SK-N-MC (cell line): Measurements from ENCODE around the gene PRKN.

Experiments
- DNase-seq: peaks from one replicate; pipeline ENCODE4 v3.0.0-alpha.2; 2011; ENCODE audit warnings: low read depth, low spot score
- H3K27ac ChIP-seq: fragments of 200-600 bp; sonication (generic); 2 replicates; pipeline ENCODE4 v1.5.1; 2016; ENCODE audit warnings: mixed run types
- H3K36me3 ChIP-seq: fragments of 200-600 bp; sonication (generic); 2 replicates; pipeline ENCODE4 v1.6.1; 2017; ENCODE audit warnings: antibody characterized with exemption, low read length, mixed read lengths; ENCODE audit not compliant: insufficient read depth
- H3K4me3 ChIP-seq: fragments of 200-600 bp; sonication (generic); 2 replicates; pipeline ENCODE4 v1.5.1; 2016
- H3K9ac ChIP-seq: fragments of 200-600 bp; sonication (generic); 2 replicates; pipeline ENCODE4 v1.8.0; 2017; ENCODE audit warnings: mixed run types, mixed read lengths; ENCODE audit not compliant: insufficient read length
- H3K9me3 ChIP-seq: fragments of 200-600 bp; sonication (generic); 2 replicates; pipeline ENCODE4 v1.6.1; 2017; ENCODE audit warnings: low read depth, mild to moderate bottlenecking, antibody characterized with exemption, low read length, moderate library complexity, mixed read lengths
- EZH2 ChIP-seq: fragments of 200-600 bp; sonication (generic); IDR thresholded peaks from one replicate; pipeline ENCODE4 v1.6.1; 2017; ENCODE audit warnings: antibody characterized with exemption
- FOXP2 ChIP-seq: optimal IDR thresholded peaks from 2 replicates; pipeline ENCODE3; 2011; ENCODE audit warnings: mild to moderate bottlenecking, moderate library complexity; ENCODE audit not compliant: insufficient read depth; ENCODE audit errors: extremely low read length, control extremely low read depth
- POLR2AphosphoS5 ChIP-seq: IDR thresholded peaks from 2 replicates; pipeline ENCODE4 v1.6.1; 2012; ENCODE audit warnings: mild to moderate bottlenecking, low read depth, low read length, borderline replicate concordance

The PRKN gene

DNA sequence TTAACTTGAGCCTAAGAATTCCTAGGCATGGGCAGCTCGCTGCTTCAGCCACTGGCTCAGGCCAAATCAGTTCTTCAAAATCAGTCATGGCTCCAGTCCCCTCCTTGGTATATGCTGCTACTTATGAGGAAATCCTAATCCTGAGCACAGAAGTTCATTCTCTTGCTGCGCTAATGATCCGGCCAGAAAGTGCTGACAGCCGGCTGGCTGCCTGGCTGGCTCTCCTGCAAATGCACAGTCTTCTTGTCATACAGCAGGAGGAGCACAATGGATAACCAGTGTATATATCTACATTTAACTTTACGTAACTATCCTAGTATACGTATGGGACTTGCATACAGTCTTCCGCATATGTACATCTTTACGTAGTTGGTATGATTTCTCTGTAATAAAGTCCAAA, 500.8 kb downstream of the PRKN start:
- Histone ChIP-seq H3K4me3 (no peak overlapping the region), H3K9ac (no peak overlapping the region), H3K27ac (no peak overlapping the region), H3K9me3 (no peaks in the 10 kb centered on the region), H3K36me3 (no peaks in the 10 kb centered on the region)
- no peak for DNase-seq
- TF ChIP-seq FOXP2 = no peak
- TF ChIP-seq EZH2 = no peak
- TF ChIP-seq POLR2AphosphoS5 = no peak

DNA sequence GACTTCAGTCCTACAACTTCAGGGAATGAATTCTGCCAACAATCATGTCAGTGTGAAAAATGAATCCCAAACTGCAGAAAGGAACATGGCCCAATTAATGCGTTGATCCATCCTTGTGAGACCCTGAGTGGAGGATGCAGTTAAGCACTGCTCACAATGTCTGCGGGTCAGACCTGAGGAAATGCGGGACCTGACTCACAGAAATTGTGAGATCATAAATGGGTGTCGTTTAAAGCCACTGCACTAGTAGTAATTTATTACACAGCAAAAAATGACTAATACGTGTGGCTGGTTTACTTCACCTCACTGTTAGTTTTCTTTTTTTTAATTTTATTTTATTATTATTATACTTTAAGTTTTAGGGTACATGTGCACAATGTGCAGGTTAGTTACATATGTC, 505.0 kb downstream of the PRKN start:
- no peak for TF ChIP-seq FOXP2
- TF ChIP-seq POLR2AphosphoS5 = no peak
- no peak for TF ChIP-seq EZH2
- H3K4me3 ChIP-seq = no peak overlapping the region
- H3K9ac ChIP-seq = no peak overlapping the region
- H3K9me3 ChIP-seq = no peaks in the 10 kb centered on the region
- H3K36me3 ChIP-seq = no peaks in the 10 kb centered on the region
- no peak for DNase-seq
- no peak overlapping the region for H3K27ac ChIP-seq

DNA sequence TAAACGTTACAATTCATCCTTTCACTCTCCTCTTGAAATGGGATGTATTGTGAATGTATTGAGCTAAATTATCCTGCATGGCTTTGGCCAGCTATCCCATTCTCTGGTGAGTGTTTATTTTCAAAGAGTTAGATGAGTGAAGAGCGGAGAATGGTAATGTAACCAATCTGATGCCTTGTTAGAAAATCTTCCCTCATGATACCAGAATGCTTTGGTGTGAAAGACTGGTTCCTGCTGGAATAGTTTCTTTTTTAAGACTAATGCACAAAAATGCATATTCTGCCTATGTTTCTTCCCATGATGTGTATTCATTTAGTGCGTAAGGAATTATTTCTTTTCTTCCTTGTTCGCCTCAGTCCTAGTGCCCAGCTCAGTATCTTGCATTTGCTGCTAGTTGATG, 506.7 kb downstream of the PRKN start:
- no peak overlapping the region for H3K4me3 ChIP-seq
- no peak overlapping the region for H3K9ac ChIP-seq
- no peak overlapping the region for H3K27ac ChIP-seq
- TF ChIP-seq POLR2AphosphoS5 = no peak
- TF ChIP-seq EZH2 = no peak
- TF ChIP-seq FOXP2 = no peak
- no peak for DNase-seq
- H3K36me3 ChIP-seq = no peaks in the 10 kb centered on the region
- H3K9me3 ChIP-seq = no peaks in the 10 kb centered on the region

DNA sequence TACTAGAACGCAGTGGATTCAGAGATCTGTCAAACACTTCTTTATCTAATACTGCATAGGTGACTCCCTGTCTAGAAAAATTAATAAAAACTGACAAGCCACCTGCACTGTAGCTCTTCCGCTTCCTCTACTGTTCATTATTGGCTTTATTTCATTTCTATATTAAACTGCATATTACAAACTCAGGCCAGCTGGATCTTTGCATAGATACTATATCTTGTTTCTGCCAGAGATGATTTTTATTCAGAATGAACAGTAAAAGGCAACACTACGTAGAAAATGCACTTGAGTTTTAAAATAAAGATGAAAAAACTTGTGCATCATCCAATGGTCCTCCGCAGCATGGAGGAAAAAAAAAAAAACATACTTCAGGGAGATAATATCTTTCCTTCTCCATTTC, 508.3 kb downstream of the PRKN start:
- no peak overlapping the region for H3K27ac ChIP-seq

DNA sequence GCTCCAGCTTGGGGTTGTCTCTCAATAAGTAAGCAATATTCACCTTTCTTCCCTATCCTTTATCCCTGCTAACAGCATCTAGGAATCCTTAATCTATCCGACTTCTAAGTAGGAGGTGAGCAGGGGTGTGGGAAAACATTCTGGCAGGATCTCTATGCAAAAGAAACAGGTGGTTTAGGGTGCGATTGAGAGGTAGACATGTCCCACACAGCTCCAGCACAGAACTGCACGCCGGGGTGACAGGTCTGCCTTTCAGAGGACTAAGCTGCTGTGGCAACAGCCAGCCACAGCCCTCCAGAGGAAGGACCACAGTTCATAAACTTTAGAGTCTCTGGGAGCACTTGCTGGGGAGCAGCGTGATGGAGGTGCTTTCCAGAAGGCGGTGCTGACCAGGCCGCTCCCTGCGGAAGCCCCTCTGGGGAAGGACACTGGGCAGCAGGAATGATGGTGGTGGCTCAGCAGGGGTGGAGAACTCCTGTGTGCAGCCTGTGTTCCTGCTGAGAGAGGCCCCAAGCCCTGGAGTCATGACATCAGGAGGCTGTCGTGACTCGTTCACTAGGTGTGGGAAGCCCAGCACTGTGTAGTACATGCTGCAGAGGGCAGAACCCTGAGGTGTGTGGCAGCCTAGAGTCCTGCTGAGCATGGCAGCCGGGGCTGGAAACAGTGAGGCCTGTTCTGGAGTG, 509.6 kb downstream of the PRKN start:
- no peak overlapping the region for H3K27ac ChIP-seq
- DNase-seq = no peak
- no peak overlapping the region for H3K9ac ChIP-seq
- H3K9me3 ChIP-seq = no peaks in the 10 kb centered on the region
- H3K36me3 ChIP-seq = no peaks in the 10 kb centered on the region
- H3K4me3 ChIP-seq = no peak overlapping the region
- TF ChIP-seq EZH2 = no peak
- TF ChIP-seq FOXP2 = no peak
- no peak for TF ChIP-seq POLR2AphosphoS5

More for the DNA sequence above, 508.3 kb downstream of the PRKN start:
- no peak for DNase-seq
- no peak overlapping the region for H3K9ac ChIP-seq
- no peaks in the 10 kb centered on the region for H3K36me3 ChIP-seq
- H3K4me3 ChIP-seq = no peak overlapping the region
- TF ChIP-seq EZH2 = no peak
- no peak for TF ChIP-seq POLR2AphosphoS5
- no peak for TF ChIP-seq FOXP2
- no peaks in the 10 kb centered on the region for H3K9me3 ChIP-seq

DNA sequence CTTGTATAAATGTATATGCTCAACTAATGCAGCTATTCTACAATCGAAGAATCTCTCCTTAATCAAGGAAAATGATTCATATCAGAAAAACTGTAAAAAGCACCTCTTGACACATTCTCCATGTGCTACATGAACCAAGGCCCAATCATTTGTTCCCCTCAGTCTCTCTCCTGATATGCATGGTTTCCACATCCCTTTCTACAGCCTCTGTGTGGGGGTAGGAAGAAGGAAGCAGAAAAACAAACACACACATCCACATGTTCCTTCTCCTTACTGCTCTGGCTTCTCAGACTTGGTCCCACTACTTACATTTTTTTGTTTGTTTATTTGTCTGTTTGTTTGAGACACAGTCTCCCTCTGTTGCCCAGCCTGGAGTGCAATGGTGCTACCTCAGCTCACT, 510.5 kb downstream of the PRKN start:
- no peak for DNase-seq
- H3K4me3 ChIP-seq = no peak overlapping the region
- H3K27ac ChIP-seq = no peak overlapping the region
- H3K9me3 ChIP-seq = no peaks in the 10 kb centered on the region
- TF ChIP-seq POLR2AphosphoS5 = no peak
- no peak for TF ChIP-seq FOXP2
- TF ChIP-seq EZH2 = no peak
- H3K9ac ChIP-seq = no peak overlapping the region
- no peaks in the 10 kb centered on the region for H3K36me3 ChIP-seq

DNA sequence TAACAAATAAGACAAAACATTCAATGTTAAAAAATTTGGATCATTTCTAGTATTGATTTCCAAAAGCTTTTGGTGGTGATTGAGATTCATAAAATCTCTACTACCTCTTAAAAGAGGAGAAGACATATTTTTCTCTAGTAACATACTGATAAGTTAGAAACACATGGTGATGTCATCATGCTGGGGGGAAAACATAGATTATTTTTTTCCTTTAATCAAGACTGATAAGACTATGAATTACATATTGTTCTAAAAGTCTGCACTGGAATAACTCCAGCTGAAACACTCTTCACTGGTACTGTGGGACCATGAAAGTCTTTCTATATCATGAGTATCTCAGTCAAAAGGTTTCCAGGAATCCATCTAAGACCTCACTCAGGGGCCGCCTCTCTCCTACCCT, 515.8 kb downstream of the PRKN start:
- H3K9ac ChIP-seq = no peak overlapping the region
- no peaks in the 10 kb centered on the region for H3K9me3 ChIP-seq
- H3K36me3 ChIP-seq = no peaks in the 10 kb centered on the region
- no peak overlapping the region for H3K27ac ChIP-seq
- no peak overlapping the region for H3K4me3 ChIP-seq
- no peak for DNase-seq
- TF ChIP-seq POLR2AphosphoS5 (no peak), FOXP2 (no peak), EZH2 (no peak)

DNA sequence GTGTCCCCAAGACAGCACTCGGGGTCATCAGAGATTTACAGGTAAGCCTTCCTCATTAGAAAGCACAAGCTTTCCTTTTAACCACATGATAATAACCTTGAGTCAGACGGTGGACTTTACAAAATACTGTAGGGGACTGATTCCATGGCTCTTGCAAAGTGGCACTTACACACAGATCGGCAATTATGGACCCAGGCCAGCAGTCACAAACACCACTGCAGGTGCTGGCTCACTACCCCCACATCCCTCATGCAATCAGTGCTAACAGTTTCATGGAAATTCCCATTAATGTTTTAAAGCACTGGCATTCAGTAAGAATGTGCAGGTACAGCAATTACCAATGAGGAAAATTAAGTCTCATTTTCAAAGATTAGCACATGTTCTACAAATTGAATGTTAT, 516.5 kb downstream of the PRKN start:
- Histone ChIP-seq H3K36me3 (no peaks in the 10 kb centered on the region), H3K27ac (no peak overlapping the region), H3K4me3 (no peak overlapping the region), H3K9ac (no peak overlapping the region), H3K9me3 (no peaks in the 10 kb centered on the region)
- DNase-seq = no peak
- TF ChIP-seq POLR2AphosphoS5 = no peak
- no peak for TF ChIP-seq EZH2
- TF ChIP-seq FOXP2 = no peak

DNA sequence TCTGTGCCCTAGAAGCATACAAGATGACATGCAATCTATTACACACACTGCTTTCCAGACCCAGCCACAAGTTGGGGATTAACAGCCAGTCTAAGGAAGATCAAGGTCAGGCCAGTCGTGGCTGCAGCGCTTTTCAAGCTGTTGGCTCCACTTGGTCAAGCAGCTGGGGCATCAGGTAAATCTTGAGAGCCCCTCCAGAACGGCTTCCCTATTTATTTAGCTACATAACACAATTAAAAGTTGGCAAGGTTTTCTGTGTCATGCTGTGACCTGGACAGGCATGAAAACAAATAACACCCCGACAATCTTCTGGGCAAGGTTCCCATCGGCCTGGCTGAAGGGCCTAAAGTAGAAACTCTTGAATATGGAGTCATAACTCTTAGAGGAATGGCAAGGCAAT, 524.3 kb downstream of the PRKN start:
- no peak overlapping the region for H3K27ac ChIP-seq
- no peaks in the 10 kb centered on the region for H3K36me3 ChIP-seq
- DNase-seq = no peak
- no peak for TF ChIP-seq POLR2AphosphoS5
- no peak for TF ChIP-seq FOXP2
- TF ChIP-seq EZH2 = no peak
- H3K9me3 ChIP-seq = no peaks in the 10 kb centered on the region
- H3K9ac ChIP-seq = no peak overlapping the region
- H3K4me3 ChIP-seq = no peak overlapping the region
